CD14-positive monocyte (primary cell): ENCODE results near the gene MAGEA8. TPM values are rescaled to one million over a fixed set of nuclear protein-coding genes. Genes with fewer than 3 reads are reported as not detected.

Source experiments
- DNase-seq, 3 donors: peaks; one replicate each; pipeline ENCODE4 v3.0.0-alpha.2; 2011 to 2022
- H2AFZ ChIP-seq: 2 replicates; pipeline ENCODE4 v1.6.0; 2012; ENCODE audit warnings: mild to moderate bottlenecking, low read depth, low read length, inconsistent platforms; ENCODE audit not compliant: insufficient read depth, poor library complexity, severe bottlenecking
- H3K27ac ChIP-seq, 2 donors: 1 replicate in 1 of 2; 2 replicates in 1 of 2; pipeline ENCODE4 v1.5.1; 2012 to 2013; ENCODE audit warnings: low read length in 2 of 2, control low read depth in 1 of 2, inconsistent platforms in 1 of 2, low read depth in 1 of 2, mild to moderate bottlenecking in 1 of 2
- H3K27me3 ChIP-seq, 2 donors: one replicate each; pipeline versions ENCODE4 v1.6.0 to v1.6.1; 2011 to 2013; ENCODE audit warnings: low read length in 2 of 2; ENCODE audit not compliant: control insufficient read depth in 2 of 2, insufficient read depth in 2 of 2
- H3K36me3 ChIP-seq, 2 donors: replicated peaks in 1 of 2; 1 replicate in 1 of 2; 2 replicates in 1 of 2; pipeline versions ENCODE4 v1.5.1 to v1.6.1; 2012 to 2013; ENCODE audit warnings: low read length in 2 of 2, control low read depth in 1 of 2, inconsistent platforms in 1 of 2, mild to moderate bottlenecking in 1 of 2; ENCODE audit not compliant: insufficient read depth in 2 of 2, control insufficient read depth in 1 of 2
- H3K4me1 ChIP-seq, 2 donors: 1 replicate in 1 of 2; 2 replicates in 1 of 2; pipeline versions ENCODE4 v1.5.1 to v1.6.1; 2012 to 2013; ENCODE audit warnings: low read length in 2 of 2, control low read depth in 1 of 2, inconsistent platforms in 1 of 2, mild to moderate bottlenecking in 1 of 2, moderate library complexity in 1 of 2; ENCODE audit not compliant: insufficient read depth in 2 of 2, control insufficient read depth in 1 of 2
- H3K4me2 ChIP-seq: replicated peaks from 2 replicates; pipeline ENCODE3; 2012; ENCODE audit warnings: low read length, moderate library complexity, mild to moderate bottlenecking; ENCODE audit not compliant: poor library complexity, severe bottlenecking; ENCODE audit errors: extremely low read depth
- H3K4me3 ChIP-seq, 3 experiments: fragments of 200-600 bp in 1 of 3; sonication (generic) in 1 of 3; replicated peaks in 1 of 3; 1 replicate in 2 of 3; 2 replicates in 1 of 3; pipeline ENCODE4 v1.5.1; 2011 to 2013; ENCODE audit warnings: low read length in 3 of 3, mild to moderate bottlenecking in 3 of 3, control low read depth in 2 of 3, low read depth in 2 of 3, inconsistent platforms in 1 of 3, moderate library complexity in 1 of 3
- H3K79me2 ChIP-seq: 2 replicates; pipeline ENCODE4 v1.6.0; 2012; ENCODE audit warnings: mild to moderate bottlenecking, control low read depth, inconsistent platforms, low read length, moderate library complexity; ENCODE audit not compliant: insufficient read depth
- H3K9ac ChIP-seq: 2 replicates; pipeline ENCODE4 v1.6.0; 2017; ENCODE audit warnings: low read length, mild to moderate bottlenecking; ENCODE audit not compliant: insufficient read depth, poor library complexity, severe bottlenecking
- H3K9me3 ChIP-seq, 2 donors: replicated peaks in 1 of 2; 1 replicate in 1 of 2; 2 replicates in 1 of 2; pipeline versions ENCODE4 v1.5.1 to v1.6.1; 2012 to 2013; ENCODE audit warnings: low read length in 2 of 2, control low read depth in 1 of 2; ENCODE audit not compliant: control insufficient read depth in 1 of 2, insufficient read depth in 1 of 2
- H4K20me1 ChIP-seq: 2 replicates; pipeline ENCODE4 v1.6.0; 2012; ENCODE audit warnings: mild to moderate bottlenecking, low read length, control low read depth, moderate library complexity; ENCODE audit not compliant: insufficient read depth
- H3K27ac Mint-ChIP-seq, 7 donors: one replicate each; pipeline ENCODE4 v1.8.0; 2020; ENCODE audit warnings: mild to moderate bottlenecking in 7 of 7, mixed read lengths in 7 of 7, moderate library complexity in 6 of 7, inconsistent platforms in 2 of 7
- H3K27me3 Mint-ChIP-seq, 3 donors: one replicate each; pipeline ENCODE4 v1.8.0; 2021 to 2022; ENCODE audit warnings: low read depth in 3 of 3, mild to moderate bottlenecking in 3 of 3, mixed read lengths in 3 of 3, moderate library complexity in 3 of 3, inconsistent platforms in 1 of 3
- H3K36me3 Mint-ChIP-seq, 2 donors: one replicate each; pipeline ENCODE4 v1.8.0; 2020; ENCODE audit warnings: mixed read lengths in 2 of 2, inconsistent platforms in 1 of 2, mild to moderate bottlenecking in 1 of 2
- H3K4me1 Mint-ChIP-seq: one replicate; pipeline ENCODE4 v1.8.0; 2020; ENCODE audit warnings: mild to moderate bottlenecking, mixed read lengths
- H3K4me3 Mint-ChIP-seq, 2 donors: one replicate each; pipeline ENCODE4 v1.8.0; 2020; ENCODE audit warnings: mild to moderate bottlenecking in 2 of 2, mixed read lengths in 2 of 2, moderate library complexity in 1 of 2
- H3K9me3 Mint-ChIP-seq, 7 donors: one replicate each; pipeline ENCODE4 v1.8.0; 2020 to 2022; ENCODE audit warnings: mixed read lengths in 7 of 7, mild to moderate bottlenecking in 6 of 7, moderate library complexity in 6 of 7, inconsistent platforms in 2 of 7
- CTCF ChIP-seq: fragments of 200-600 bp; IDR thresholded peaks from one replicate; pipeline ENCODE4 v1.8.0; 2022; ENCODE audit warnings: antibody characterized with exemption, mild to moderate bottlenecking
- WGBS: methylation state at CpG from one replicate; pipeline ENCODE4 v1.1.5; 2013; ENCODE audit warnings: missing lambda C conversion rate; ENCODE audit not compliant: insufficient coverage; 5-methylcytosine and 5-hydroxymethylcytosine counted together
- intact Hi-C, 2 donors: fragments of 100-400 bp; cut with micrococcal nuclease; formaldehyde crosslinking; loops; one replicate each; pipeline versions ENCODE4 v1.15.0 to v1.15.1; 2023
- polyA plus RNA-seq, 3 donors: library from polyadenylated mRNA; depleted of rRNA in 1 of 3; unstranded in 2 of 3; stranded (reverse) in 1 of 3; fragments of 300-500 nt in 2 of 3; fragments of >200 nt in 1 of 3; fragmentation: Illumina TruSeq in 2 of 3; gene quantifications; 1 replicate in 2 of 3; 2 replicates in 1 of 3; pipeline ENCODE4 v1.2.3, GENCODE V29; 2012 to 2021

Gene MAGEA8
- polyA plus RNA-seq, 3 donors, result not detected

GRCh38 chrX:149860445-149860844 is 20.5 kb upstream of the MAGEA8 start:
- Histone ChIP-seq H3K4me2 (no peak overlapping the region), H2AFZ (no peak overlapping the region), H3K9me3 (peaks cover 3 to 9% of the 10 kb centered on the region in 2 donors), H3K9ac (no peak overlapping the region), H3K4me1 (no peaks in the 10 kb centered on the region), H4K20me1 (no peaks in the 10 kb centered on the region), H3K27me3 (no peaks in the 10 kb centered on the region), H3K27ac (no peak overlapping the region), H3K36me3 (no peaks in the 10 kb centered on the region), H3K79me2 (no peaks in the 10 kb centered on the region), H3K4me3 (no peak overlapping the region)
- DNase-seq, result no peak
- Mint-ChIP-seq H3K27ac (no peak overlapping the region), H3K4me1 (no peaks in the 10 kb centered on the region), H3K27me3 (peaks cover 0 to 12% (median 0%) of the 10 kb centered on the region in 3 donors), H3K36me3 (no peaks in the 10 kb centered on the region), H3K9me3 (peaks cover 5 to 22% (median 10%) of the 10 kb centered on the region in 7 donors), H3K4me3 (no peak overlapping the region)
- no peak for TF ChIP-seq CTCF
- intact Hi-C loops, result no loop called here

GRCh38 chrX:149865390-149865789 is 15.6 kb upstream of the MAGEA8 start:
- no peak for TF ChIP-seq CTCF
- DNase-seq, result no peak
- intact Hi-C loops, result no loop called here
- Histone ChIP-seq H3K4me2 (no peak overlapping the region), H3K79me2 (no peaks in the 10 kb centered on the region), H3K27ac (no peak overlapping the region), H4K20me1 (no peaks in the 10 kb centered on the region), H3K36me3 (no peaks in the 10 kb centered on the region), H3K9me3 (no peaks in the 10 kb centered on the region), H3K4me1 (no peaks in the 10 kb centered on the region), H3K9ac (no peak overlapping the region), H3K27me3 (no peaks in the 10 kb centered on the region), H2AFZ (no peak overlapping the region), H3K4me3 (no peak overlapping the region)
- no peaks in the 10 kb centered on the region for H3K4me1 Mint-ChIP-seq
- H3K36me3 Mint-ChIP-seq, result no peaks in the 10 kb centered on the region
- no peak overlapping the region for H3K27ac Mint-ChIP-seq
- H3K4me3 Mint-ChIP-seq, result no peak overlapping the region
- no CpG with 5 or more reads among the region's 2 CpGs for WGBS
- H3K27me3 Mint-ChIP-seq, result peaks cover 0 to 7% (median 0%) of the 10 kb centered on the region in 3 donors
- peaks cover 0 to 8% (median 3%) of the 10 kb centered on the region in 7 donors for H3K9me3 Mint-ChIP-seq
